HepG2 (cell line): ENCODE measurements around the gene IGF2BP1. TPM values are rescaled to one million over a fixed set of nuclear protein-coding genes. Genes with fewer than 3 reads are reported as not detected.

Source experiments
- EZH2 ChIP-seq: conservative IDR thresholded peaks from 2 replicates; pipeline ENCODE4 v1.6.1; 2012; ENCODE audit warnings: mild to moderate bottlenecking, low read depth, low read length, moderate library complexity
- GABPA ChIP-seq, 2 experiments: IDR thresholded peaks; 2 replicates each; pipeline ENCODE4 v1.6.1; 2011 to 2016; ENCODE audit warnings: low read depth in 2 of 2, low read length in 1 of 2, missing biosample characterization in 1 of 2, missing genetic modification characterization in 1 of 2
- GLI4 ChIP-seq: sonication (generic); formaldehyde crosslinking; IDR thresholded peaks from 2 replicates; pipeline ENCODE4 v1.5.1; 2020; ENCODE audit warnings: missing genetic modification reagents, mild to moderate bottlenecking, moderate library complexity, borderline replicate concordance
- MYC ChIP-seq: sonication (generic); formaldehyde crosslinking; IDR thresholded peaks from 2 replicates; pipeline ENCODE4 v1.9.0; 2021; ENCODE audit warnings: missing genetic modification reagents, borderline replicate concordance
- PAX8 ChIP-seq: sonication (generic); formaldehyde crosslinking; IDR thresholded peaks from 2 replicates; pipeline ENCODE4 v1.8.0; 2022; ENCODE audit warnings: mild to moderate bottlenecking, missing genetic modification reagents, borderline replicate concordance
- RAD21 ChIP-seq: fragments of 450-650 bp; formaldehyde crosslinking; IDR thresholded peaks from 2 replicates; pipeline ENCODE4 v1.5.0; 2020; ENCODE audit warnings: mild to moderate bottlenecking
- RFXANK ChIP-seq: IDR thresholded peaks from 2 replicates; pipeline ENCODE4 v1.6.1; 2016
- SNAPC2 ChIP-seq: sonication (generic); formaldehyde crosslinking; IDR thresholded peaks from 2 replicates; pipeline ENCODE4 v1.8.1; 2022; ENCODE audit warnings: mild to moderate bottlenecking, missing genetic modification reagents
- SP140L ChIP-seq: sonication (generic); formaldehyde crosslinking; IDR thresholded peaks from 2 replicates; pipeline ENCODE4 v1.4.0; 2020; ENCODE audit warnings: missing genetic modification reagents, borderline replicate concordance
- SPEN ChIP-seq: sonication (generic); formaldehyde crosslinking; IDR thresholded peaks from 2 replicates; pipeline ENCODE4 v1.5.1; 2020; ENCODE audit warnings: low read depth, mild to moderate bottlenecking, missing genetic modification reagents
- TBX2 ChIP-seq: sonication (generic); formaldehyde crosslinking; IDR thresholded peaks from 2 replicates; pipeline ENCODE4 v1.5.0; 2020; ENCODE audit warnings: missing genetic modification reagents, mild to moderate bottlenecking, borderline replicate concordance
- TCF12 ChIP-seq, 2 experiments: fragments of 450-650 bp in 1 of 2; sonication (generic) in 1 of 2; formaldehyde crosslinking in 1 of 2; IDR thresholded peaks; 2 replicates each; pipeline versions ENCODE4 v1.6.1 to v1.8.0; 2017 to 2022; ENCODE audit warnings: antibody characterized with exemption in 1 of 2, mild to moderate bottlenecking in 1 of 2, missing genetic modification reagents in 1 of 2, moderate library complexity in 1 of 2
- TCF7 ChIP-seq: sonication (generic); IDR thresholded peaks from 2 replicates; pipeline ENCODE4 v1.6.1; 2016; ENCODE audit warnings: antibody characterized with exemption, low read depth
- ZIK1 ChIP-seq: sonication (generic); formaldehyde crosslinking; IDR thresholded peaks from 2 replicates; pipeline ENCODE4 v1.5.0; 2020; ENCODE audit warnings: mild to moderate bottlenecking, low read depth, missing genetic modification reagents, borderline replicate concordance
- ZNF205 ChIP-seq: IDR thresholded peaks from 2 replicates; pipeline ENCODE4 v1.6.1; 2018; ENCODE audit warnings: missing biosample characterization, missing genetic modification reagents
- ZNF282 ChIP-seq: fragments of 450-650 bp; IDR thresholded peaks from 2 replicates; pipeline ENCODE4 v1.6.1; 2018; ENCODE audit not compliant: partially characterized antibody
- ZNF333 ChIP-seq: sonication (generic); formaldehyde crosslinking; IDR thresholded peaks from 2 replicates; pipeline ENCODE4 v1.4.0; 2020; ENCODE audit warnings: mild to moderate bottlenecking, missing genetic modification reagents, borderline replicate concordance
- ZNF530 ChIP-seq: sonication (generic); formaldehyde crosslinking; IDR thresholded peaks from 2 replicates; pipeline ENCODE4 v1.5.0; 2020; ENCODE audit warnings: low read depth, mild to moderate bottlenecking, missing genetic modification reagents
- ZNF543 ChIP-seq: sonication (generic); formaldehyde crosslinking; IDR thresholded peaks from 2 replicates; pipeline ENCODE4 v1.4.0; 2020; ENCODE audit warnings: mild to moderate bottlenecking, missing genetic modification reagents
- ZSCAN30 ChIP-seq: sonication (generic); formaldehyde crosslinking; IDR thresholded peaks from 2 replicates; pipeline ENCODE4 v1.5.0; 2020; ENCODE audit warnings: mild to moderate bottlenecking, missing genetic modification reagents
- polyA plus RNA-seq, 8 experiments: library from polyadenylated mRNA; depleted of rRNA in 3 of 8; stranded (reverse) in 7 of 8; unstranded in 1 of 8; fragments of >200 nt; fragmentation: Illumina TruSeq in 4 of 8; extraction: Trizol in 4 of 8; gene quantifications; 2 replicates each; pipeline versions ENCODE4 v1.2.1 to v1.2.3, GENCODE V29; 2011 to 2016; ENCODE audit warnings: low read depth in 4 of 8, missing spikeins in 1 of 8, mixed read lengths in 1 of 8; ENCODE audit not compliant: insufficient read depth in 1 of 8
- total RNA-seq, 5 experiments: library from RNA; depleted of rRNA; stranded (reverse); fragments of >200 nt; fragmentation: Illumina TruSeq; extraction: Trizol; gene quantifications; 2 replicates each; pipeline ENCODE4 v1.2.3, GENCODE V29; 2016; ENCODE audit warnings: low read depth in 1 of 5
- TF ChIP-seq, protein P1 (sequence below): sonication (generic); formaldehyde crosslinking; IDR thresholded peaks from 2 replicates; pipeline ENCODE4 v1.4.0; 2020; ENCODE audit warnings: missing genetic modification reagents, borderline replicate concordance
- TF ChIP-seq, protein P2 (sequence below): sonication (generic); formaldehyde crosslinking; IDR thresholded peaks from 2 replicates; pipeline ENCODE4 v1.4.0; 2020; ENCODE audit warnings: mild to moderate bottlenecking, missing genetic modification reagents
- TF ChIP-seq, protein P3 (sequence below): sonication (generic); formaldehyde crosslinking; IDR thresholded peaks from 2 replicates; pipeline ENCODE4 v1.5.0; 2020; ENCODE audit warnings: mild to moderate bottlenecking, missing genetic modification reagents
- TF ChIP-seq, protein P4 (sequence below): sonication (generic); formaldehyde crosslinking; IDR thresholded peaks from 2 replicates; pipeline ENCODE4 v1.8.0; 2022; ENCODE audit warnings: mild to moderate bottlenecking, missing genetic modification reagents; ENCODE audit not compliant: insufficient replicate concordance

IGF2BP1 gene
- total and polyA plus RNA-seq, 2 of the 13 experiments (the other 11 are each of a cell fraction or from before 2014, with no cell fraction given) = 29.7 to 75.1 TPM

DNA sequence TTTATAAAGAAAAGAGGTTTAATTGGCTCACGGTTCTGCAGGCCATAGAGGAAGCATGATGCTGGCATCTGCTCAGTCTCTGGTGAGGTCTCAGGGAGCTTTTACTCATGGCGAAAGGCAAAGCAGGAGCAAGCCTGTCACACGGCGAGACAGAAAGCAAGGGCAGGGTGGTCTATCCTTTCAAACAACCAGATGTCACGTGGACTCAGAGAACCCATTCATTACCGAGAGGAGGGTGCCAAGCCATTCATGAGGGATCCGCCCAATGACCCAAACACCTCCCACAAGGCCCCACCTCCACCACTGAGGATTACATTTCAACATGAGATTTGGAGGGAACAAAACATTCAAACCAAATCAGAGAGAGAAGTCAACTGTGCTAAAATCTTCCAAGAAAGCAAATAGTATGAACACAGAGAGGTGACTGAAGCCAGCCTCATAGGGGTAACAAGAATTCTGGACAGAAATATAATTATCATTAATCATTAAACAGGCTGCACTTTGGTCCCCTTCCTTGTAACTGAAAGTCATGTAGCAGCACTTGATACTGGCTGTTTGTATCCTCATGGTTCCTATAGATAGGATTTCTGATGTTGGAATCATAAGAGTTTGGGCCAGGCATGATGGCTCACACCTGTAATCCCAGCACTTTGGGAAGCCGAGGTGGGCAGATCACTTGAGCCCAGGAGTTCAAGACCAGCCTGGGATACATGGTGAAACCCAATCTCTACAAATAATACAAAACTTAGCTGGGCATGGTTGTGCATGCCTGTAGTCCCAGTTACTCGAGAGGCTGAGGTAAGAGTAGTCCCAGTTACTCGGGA lies 82.9 kb downstream of the IGF2BP1 start (continued):
- TF ChIP-seq GABPA (IDR thresholded peaks at IDR 0.05; ENCODE audit: low read depth, low read length) (no peak), GABPA (CRISPR knock-in tag; IDR thresholded peaks at IDR 0.05; ENCODE audit: low read depth) (no peak), ZNF205 (CRISPR knock-in tag) (no peak), ZSCAN30 (CRISPR knock-in tag) (no peak), ZNF333 (CRISPR knock-in tag) (no peak), ZNF543 (CRISPR knock-in tag) (no peak), GLI4 (CRISPR knock-in tag) (0 out of 2 replicates have a peak, but pooled peaks have one; percentile 22), PAX8 (CRISPR knock-in tag) (no peak), TCF12 (IDR thresholded peaks at IDR 0.05) (no peak), TCF12 (CRISPR knock-in tag; IDR thresholded peaks at IDR 0.05) (no peak), RFXANK (CRISPR knock-in tag) (no peak), TCF7 (no peak), TBX2 (CRISPR knock-in tag) (0 out of 2 replicates have a peak, but pooled peaks have one; percentile 29), ZIK1 (CRISPR knock-in tag) (no peak), RAD21 (CRISPR knock-in tag) (0 out of 2 replicates have a peak, but pooled peaks have one; percentile 11), EZH2 (no peak), ZNF282 (no peak), MYC (no peak), SPEN (CRISPR knock-in tag) (no peak), ZNF530 (no peak), SP140L (CRISPR knock-in tag) (0 out of 2 replicates have a peak, but pooled peaks have one; percentile 37), SNAPC2 (no peak)
- TF ChIP-seq, protein P1, sequence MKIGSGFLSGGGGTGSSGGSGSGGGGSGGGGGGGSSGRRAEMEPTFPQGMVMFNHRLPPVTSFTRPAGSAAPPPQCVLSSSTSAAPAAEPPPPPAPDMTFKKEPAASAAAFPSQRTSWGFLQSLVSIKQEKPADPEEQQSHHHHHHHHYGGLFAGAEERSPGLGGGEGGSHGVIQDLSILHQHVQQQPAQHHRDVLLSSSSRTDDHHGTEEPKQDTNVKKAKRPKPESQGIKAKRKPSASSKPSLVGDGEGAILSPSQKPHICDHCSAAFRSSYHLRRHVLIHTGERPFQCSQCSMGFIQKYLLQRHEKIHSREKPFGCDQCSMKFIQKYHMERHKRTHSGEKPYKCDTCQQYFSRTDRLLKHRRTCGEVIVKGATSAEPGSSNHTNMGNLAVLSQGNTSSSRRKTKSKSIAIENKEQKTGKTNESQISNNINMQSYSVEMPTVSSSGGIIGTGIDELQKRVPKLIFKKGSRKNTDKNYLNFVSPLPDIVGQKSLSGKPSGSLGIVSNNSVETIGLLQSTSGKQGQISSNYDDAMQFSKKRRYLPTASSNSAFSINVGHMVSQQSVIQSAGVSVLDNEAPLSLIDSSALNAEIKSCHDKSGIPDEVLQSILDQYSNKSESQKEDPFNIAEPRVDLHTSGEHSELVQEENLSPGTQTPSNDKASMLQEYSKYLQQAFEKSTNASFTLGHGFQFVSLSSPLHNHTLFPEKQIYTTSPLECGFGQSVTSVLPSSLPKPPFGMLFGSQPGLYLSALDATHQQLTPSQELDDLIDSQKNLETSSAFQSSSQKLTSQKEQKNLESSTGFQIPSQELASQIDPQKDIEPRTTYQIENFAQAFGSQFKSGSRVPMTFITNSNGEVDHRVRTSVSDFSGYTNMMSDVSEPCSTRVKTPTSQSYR (CRISPR knock-in tag) = no peak
- TF ChIP-seq, protein P2, sequence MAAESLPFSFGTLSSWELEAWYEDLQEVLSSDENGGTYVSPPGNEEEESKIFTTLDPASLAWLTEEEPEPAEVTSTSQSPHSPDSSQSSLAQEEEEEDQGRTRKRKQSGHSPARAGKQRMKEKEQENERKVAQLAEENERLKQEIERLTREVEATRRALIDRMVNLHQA (CRISPR knock-in tag) = no peak
- TF ChIP-seq, protein P3, sequence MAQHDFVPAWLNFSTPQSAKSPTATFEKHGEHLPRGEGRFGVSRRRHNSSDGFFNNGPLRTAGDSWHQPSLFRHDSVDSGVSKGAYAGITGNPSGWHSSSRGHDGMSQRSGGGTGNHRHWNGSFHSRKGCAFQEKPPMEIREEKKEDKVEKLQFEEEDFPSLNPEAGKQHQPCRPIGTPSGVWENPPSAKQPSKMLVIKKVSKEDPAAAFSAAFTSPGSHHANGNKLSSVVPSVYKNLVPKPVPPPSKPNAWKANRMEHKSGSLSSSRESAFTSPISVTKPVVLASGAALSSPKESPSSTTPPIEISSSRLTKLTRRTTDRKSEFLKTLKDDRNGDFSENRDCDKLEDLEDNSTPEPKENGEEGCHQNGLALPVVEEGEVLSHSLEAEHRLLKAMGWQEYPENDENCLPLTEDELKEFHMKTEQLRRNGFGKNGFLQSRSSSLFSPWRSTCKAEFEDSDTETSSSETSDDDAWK (CRISPR knock-in tag) = no peak
- TF ChIP-seq, protein P4, sequence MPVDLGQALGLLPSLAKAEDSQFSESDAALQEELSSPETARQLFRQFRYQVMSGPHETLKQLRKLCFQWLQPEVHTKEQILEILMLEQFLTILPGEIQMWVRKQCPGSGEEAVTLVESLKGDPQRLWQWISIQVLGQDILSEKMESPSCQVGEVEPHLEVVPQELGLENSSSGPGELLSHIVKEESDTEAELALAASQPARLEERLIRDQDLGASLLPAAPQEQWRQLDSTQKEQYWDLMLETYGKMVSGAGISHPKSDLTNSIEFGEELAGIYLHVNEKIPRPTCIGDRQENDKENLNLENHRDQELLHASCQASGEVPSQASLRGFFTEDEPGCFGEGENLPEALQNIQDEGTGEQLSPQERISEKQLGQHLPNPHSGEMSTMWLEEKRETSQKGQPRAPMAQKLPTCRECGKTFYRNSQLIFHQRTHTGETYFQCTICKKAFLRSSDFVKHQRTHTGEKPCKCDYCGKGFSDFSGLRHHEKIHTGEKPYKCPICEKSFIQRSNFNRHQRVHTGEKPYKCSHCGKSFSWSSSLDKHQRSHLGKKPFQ (CRISPR knock-in tag) = no peak
